H54 (cell line): Measurements from ENCODE around the gene GRHPR.
"Not testable (repeated sequence)": the region's sequence is repeated elsewhere in the genome, so short reads cannot be mapped to it uniquely, and the experiment has no call there.

Source experiments
- DNase-seq: peaks from one replicate; pipeline ENCODE4 v3.0.0; 2011; ENCODE audit warnings: low spot score, mixed read lengths; ENCODE audit not compliant: insufficient read length
- FAIRE-seq: peaks from 3 replicates; lab custom pipeline; 2011; peaks lifted over from hg19 to GRCh38; lab: Jason Lieb, UNC
- POLR2A ChIP-seq: IDR thresholded peaks from 2 replicates; pipeline ENCODE4 v1.6.1; 2011; ENCODE audit warnings: low read depth, mild to moderate bottlenecking, low read length

The GRHPR gene

GRCh38 chr9:37455884-37456647 is 33.6 kb downstream of the GRHPR start:
- DNase-seq (no peak), FAIRE-seq (no peak)
- TF ChIP-seq POLR2A: no peak

- FAIRE-seq (no peak), DNase-seq (no peak)
- no peak for TF ChIP-seq POLR2A
Measured at GRCh38 chr9:37456817-37457216, 34.3 kb downstream of the GRHPR start.

GRCh38 chr9:37464006-37464405 is 41.5 kb downstream of the GRHPR start:
- DNase-seq: no peak
- no peak for TF ChIP-seq POLR2A
- peak; percentile 6 for FAIRE-seq

GRCh38 chr9:37464426-37465248 is 42.1 kb downstream of the GRHPR start:
- FAIRE-seq: peak; percentile 55

GRCh38 chr9:37465249-37466036 is 42.9 kb downstream of the GRHPR start, which contains the start of gene ZBTB5:
ZBTB5 (minus strand) TSS chr9:37465450; CDS start chr9:37442551, 22,899 bp downstream.
- FAIRE-seq: peak; percentile 93
- TF ChIP-seq POLR2A: peak; percentile 57; the same call in 1 of the 2 replicates
- peak; percentile 61 for DNase-seq

More at GRCh38 chr9:37464426-37465248, 42.1 kb downstream of the GRHPR start:
- peak; percentile 30 for DNase-seq
- TF ChIP-seq POLR2A: peak; percentile 24

- FAIRE-seq: no peak
- peak; percentile 19 for DNase-seq
- TF ChIP-seq POLR2A: peak; percentile 63
Measured at GRCh38 chr9:37466037-37466709, 43.7 kb downstream of the GRHPR start.

- not testable (repeated sequence) for DNase-seq
Measured at GRCh38 chr9:37467530-37467929, 45.0 kb downstream of the GRHPR start.

GRCh38 chr9:37468620-37469019 is 46.1 kb downstream of the GRHPR start:
- no peak for TF ChIP-seq POLR2A
- FAIRE-seq: no peak

More at GRCh38 chr9:37467530-37467929, 45.0 kb downstream of the GRHPR start:
- FAIRE-seq: not testable (repeated sequence)

GRCh38 chr9:37471942-37472684 is 49.6 kb downstream of the GRHPR start:
- peak; percentile 33 for DNase-seq
- FAIRE-seq: peak; percentile 90

More at GRCh38 chr9:37468620-37469019, 46.1 kb downstream of the GRHPR start:
- DNase-seq: no peak

GRCh38 chr9:37473982-37474381 is 51.5 kb downstream of the GRHPR start:
- FAIRE-seq, DNase-seq: not testable (repeated sequence)

More at GRCh38 chr9:37471942-37472684, 49.6 kb downstream of the GRHPR start:
- no peak for TF ChIP-seq POLR2A

GRCh38 chr9:37474438-37474837 is 51.9 kb downstream of the GRHPR start:
- no peak for TF ChIP-seq POLR2A
- FAIRE-seq: no peak

GRCh38 chr9:37476930-37477329 is 54.4 kb downstream of the GRHPR start:
- no peak for TF ChIP-seq POLR2A
- no peak for DNase-seq
- FAIRE-seq: no peak

More at GRCh38 chr9:37474438-37474837, 51.9 kb downstream of the GRHPR start:
- no peak for DNase-seq

- not testable (repeated sequence) for FAIRE-seq, DNase-seq
Measured at GRCh38 chr9:37477443-37477842, 54.9 kb downstream of the GRHPR start.

- not testable (repeated sequence) for FAIRE-seq, DNase-seq
Measured at GRCh38 chr9:37477987-37478619, 55.6 kb downstream of the GRHPR start.
